Central memory CD4-positive, alpha-beta T cell (primary cell): ENCODE data around the gene SUGT1.
"Not testable (repeated sequence)": the region's sequence is repeated elsewhere in the genome, so short reads cannot be mapped to it uniquely, and the experiment has no call there.

ENCODE experiments used
- DNase-seq: peaks from one replicate; pipeline ENCODE4 v3.0.0; 2022
- total RNA-seq, 3 experiments: gene quantifications; one replicate each; lab custom pipeline; 2026; lab: John Stamatoyannopoulos, UW

Gene SUGT1
- 56.1 to 131 (median 88.7) reads per million in 3 experiments for total RNA-seq

DNA sequence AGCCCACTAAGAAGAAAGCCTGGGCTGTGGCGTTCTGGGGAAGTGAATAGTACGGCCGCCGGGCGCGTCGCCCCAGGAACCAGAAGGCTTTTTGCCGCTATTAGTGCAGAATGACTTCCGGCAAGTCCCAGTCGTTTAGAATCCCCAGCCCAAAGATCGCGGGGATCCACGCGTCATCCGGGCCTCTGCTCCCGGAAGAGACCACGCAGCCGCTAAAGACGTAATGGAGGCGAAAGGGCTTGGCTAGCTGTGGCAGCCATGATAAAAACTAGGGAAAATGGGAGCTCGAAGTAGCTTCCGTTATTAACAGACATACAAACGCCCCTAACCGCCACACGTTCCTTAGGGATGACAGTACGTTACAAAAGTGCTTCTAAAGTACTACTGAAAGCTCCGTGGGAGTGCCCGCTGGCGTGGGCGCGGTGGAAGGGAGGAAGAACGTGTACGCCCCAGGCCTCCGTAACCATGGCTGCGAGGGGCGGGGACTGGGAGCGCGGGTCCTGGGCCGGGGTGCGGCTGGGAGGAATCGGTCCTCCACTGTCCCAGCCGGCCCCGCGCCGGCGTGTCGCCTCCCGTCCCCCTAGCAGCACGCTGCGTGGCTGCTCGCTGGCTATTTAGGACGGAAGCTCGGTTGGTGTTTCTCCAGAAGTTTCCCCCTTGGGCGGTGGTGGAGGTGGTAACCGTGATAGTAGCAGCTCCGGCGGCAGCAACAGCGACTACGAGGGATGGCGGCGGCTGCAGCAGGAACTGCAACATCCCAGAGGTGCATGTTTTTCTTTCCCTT, at the start of gene SUGT1:
Gene SUGT1, plus strand, starts transcription at position 641 of the 784 bp plus-strand sequence. Its CDS starts 85 bp downstream, at position 726.
- DNase-seq: peak; percentile 97

GRCh38 chr13:52603316-52603715, 49.3 kb upstream of the SUGT1 start:
- not testable (repeated sequence) for DNase-seq

DNA sequence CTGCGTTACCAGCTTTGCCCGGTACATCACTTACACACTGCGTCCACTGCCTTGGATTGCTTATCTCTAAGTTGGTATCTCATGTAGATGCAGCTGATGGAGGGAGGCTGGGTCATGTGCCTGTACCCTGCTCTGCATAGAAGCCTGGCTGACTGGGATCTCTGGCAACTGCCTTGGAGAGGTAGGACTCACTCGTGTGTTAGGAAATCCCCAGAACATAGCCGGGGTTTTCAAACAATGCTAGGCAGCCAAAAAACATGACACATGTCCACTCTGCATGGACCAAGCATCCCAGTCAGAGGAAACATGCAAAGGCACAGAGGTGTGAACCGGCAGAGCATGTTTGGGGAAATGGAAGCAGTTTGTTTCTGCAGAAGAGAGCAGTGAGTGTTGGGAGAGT, 46.5 kb upstream of the SUGT1 start:
- not testable (repeated sequence) for DNase-seq

GRCh38 chr13:52606795-52607194, 45.8 kb upstream of the SUGT1 start:
- DNase-seq: not testable (repeated sequence)

DNA sequence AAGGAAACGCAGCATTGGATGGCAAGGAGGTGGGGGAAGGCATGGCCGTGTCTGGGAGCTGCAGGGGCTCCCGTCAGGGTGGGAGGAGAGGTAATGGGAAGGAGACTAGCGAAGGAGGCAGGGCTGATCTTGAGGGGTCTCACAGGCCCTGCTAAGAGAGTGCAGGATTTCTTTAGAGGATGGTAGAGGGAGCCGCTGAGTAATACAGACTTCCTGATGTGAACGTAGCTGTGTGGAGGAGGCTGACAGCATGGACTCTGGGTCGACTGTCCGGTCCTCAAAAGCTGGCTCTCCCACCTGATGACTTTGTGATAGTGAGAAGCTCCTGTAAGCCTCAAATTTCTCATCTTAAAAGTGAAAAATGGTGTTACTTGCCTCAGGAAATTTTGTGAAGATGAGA, 44.5 kb upstream of the SUGT1 start:
- not testable (repeated sequence) for DNase-seq

- DNase-seq: not testable (repeated sequence)
Measured at GRCh38 chr13:52609013-52609606, 43.5 kb upstream of the SUGT1 start.

- not testable (repeated sequence) for DNase-seq
Measured at GRCh38 chr13:52610158-52610557, 42.5 kb upstream of the SUGT1 start.

- no peak for DNase-seq
Measured at GRCh38 chr13:52615134-52615801, 37.4 kb upstream of the SUGT1 start.

GRCh38 chr13:52615812-52616211, 36.8 kb upstream of the SUGT1 start:
- DNase-seq: peak; percentile 16

- DNase-seq: peak; percentile 78
Measured at GRCh38 chr13:52617070-52618060, 35.3 kb upstream of the SUGT1 start.

GRCh38 chr13:52631083-52631690, 21.4 kb upstream of the SUGT1 start:
- not testable (repeated sequence) for DNase-seq

- no peak for DNase-seq
Measured at GRCh38 chr13:52638666-52639328, 13.8 kb upstream of the SUGT1 start.

GRCh38 chr13:52642131-52642530, 10.5 kb upstream of the SUGT1 start, which contains the start of gene HNRNPA1L2:
TSS of gene HNRNPA1L2 (plus strand) at chr13:52642431. CDS start at chr13:52642493, 62 bp downstream.
- DNase-seq: no peak

DNA sequence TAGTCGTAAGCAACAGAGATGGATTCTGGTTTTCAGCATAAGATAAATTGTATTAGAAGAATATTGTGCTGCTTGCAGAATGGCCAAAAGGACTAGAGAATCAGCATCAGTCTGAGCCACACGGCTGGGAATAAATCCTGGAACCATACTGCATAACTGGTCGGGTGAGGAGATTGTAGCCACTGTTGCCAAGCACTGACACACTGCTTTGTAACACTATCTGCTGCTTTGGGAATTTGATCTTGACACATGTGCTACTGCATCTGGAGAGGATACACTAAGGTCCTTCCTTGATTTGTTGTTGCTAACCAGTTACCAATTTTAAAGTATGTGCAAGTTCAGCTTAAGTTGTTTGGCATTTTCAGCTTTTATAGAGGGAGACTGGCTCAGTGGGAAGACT, 8.5 kb upstream of the SUGT1 start:
- DNase-seq: no peak

GRCh38 chr13:52646967-52647366, 5.7 kb upstream of the SUGT1 start:
- no peak for DNase-seq

DNA sequence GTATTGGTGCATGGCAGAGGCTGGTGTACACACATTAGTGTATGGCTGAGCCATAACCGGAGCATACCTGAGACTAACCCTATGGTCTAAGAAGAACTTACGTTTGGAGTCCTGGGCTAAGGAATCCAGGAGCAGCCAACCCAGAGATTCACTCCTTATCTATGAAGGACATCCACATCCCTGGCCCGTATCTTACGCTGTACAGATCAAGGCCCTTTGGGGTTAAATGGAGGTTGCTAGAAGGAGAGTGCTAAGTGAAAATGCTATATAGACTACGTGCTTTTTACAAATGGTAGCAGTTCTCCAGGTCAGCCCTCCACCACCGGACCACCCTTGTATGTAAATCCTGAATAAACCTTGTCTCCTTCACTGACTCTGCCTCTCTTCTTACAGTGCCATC, 1.9 kb upstream of the SUGT1 start:
- no peak for DNase-seq

DNA sequence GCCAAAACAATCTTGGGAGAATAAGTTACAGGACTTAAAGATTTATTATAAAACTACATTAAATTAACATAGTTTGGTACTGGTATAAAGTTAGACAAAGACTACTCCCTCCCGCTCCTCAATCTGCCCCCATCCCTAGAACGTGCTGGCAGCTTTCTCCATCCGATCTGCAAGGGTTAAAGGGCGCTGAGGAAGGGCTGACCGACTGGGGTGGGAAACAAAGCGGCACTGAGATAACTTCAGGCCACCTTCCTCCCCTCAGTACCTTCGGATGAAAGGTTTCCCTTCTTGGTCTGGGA, 790 bp upstream of the SUGT1 start:
- no peak for DNase-seq

- DNase-seq: no peak
Measured at GRCh38 chr13:52652980-52653303, 306 bp downstream of the SUGT1 start.

DNA sequence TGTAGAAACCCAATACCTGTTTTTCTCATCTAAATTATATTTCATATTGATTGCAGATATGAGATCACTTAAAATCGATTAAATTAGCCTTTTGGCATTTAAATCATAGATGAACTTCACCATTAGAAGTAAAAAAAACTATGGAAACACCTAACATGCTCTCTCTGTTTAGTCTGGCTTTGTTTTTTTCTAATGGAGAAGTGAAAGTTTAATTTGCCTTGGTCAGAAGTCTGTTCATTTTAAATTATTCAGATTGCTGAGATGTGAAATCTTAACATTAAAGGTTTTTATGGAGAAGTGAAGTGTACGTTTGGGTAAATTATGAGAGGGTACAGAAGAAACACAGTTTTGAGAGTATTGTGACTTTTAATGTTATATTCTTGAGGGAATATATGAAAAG, 6.7 kb downstream of the SUGT1 start:
- DNase-seq: no peak

DNA sequence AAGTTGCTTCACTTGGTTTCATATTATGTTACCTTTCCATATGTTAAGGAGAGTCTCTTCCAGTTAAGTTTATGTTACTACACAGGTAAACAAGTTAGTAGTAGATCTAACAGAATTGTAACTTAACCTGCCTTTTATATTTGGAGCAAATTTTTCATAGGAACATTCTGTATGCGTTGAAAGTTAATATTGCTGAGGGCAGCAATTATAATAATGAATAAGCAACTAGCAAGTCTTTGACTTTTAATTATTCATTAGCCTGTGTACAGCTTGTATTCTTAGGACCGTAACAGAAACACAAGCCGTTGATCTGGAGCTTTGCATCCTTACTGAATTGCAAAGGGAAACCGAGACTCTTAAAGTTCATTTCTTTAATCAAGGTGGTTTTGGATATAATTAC, 11.6 kb downstream of the SUGT1 start:
- DNase-seq: no peak

DNA sequence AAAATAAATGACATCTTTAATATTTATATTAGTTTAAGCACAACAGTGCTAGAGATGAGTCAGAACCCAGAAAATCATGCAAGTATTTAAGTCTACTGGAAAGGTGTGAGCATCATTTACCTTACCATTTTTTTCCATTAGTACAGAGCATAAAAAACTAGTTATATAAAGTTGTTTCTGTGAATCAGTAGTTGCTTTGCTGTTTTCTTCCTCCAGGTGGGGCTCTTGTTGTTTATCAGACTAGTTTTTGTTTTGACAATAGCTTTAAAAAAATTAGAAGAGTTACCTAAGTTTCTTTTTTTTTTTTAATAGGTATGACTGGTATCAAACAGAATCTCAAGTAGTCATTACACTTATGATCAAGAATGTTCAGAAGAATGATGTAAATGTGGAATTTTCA, 12.7 kb downstream of the SUGT1 start:
- peak; percentile 2 for DNase-seq

- DNase-seq: no peak
Measured at GRCh38 chr13:52669677-52670076, 17.0 kb downstream of the SUGT1 start.
